Anterior cingulate cortex (tissue), 58 donors: ENCODE measurements around the gene LAGE3.

Source experiments
- DNase-seq, 58 donors: peaks; one replicate each; lab custom pipeline; 2025; lab: John Stamatoyannopoulos, UW

Gene LAGE3

GRCh38 chrX:154481911-154482601 is 3.0 kb upstream of the LAGE3 start:
- no peak for DNase-seq

- no peak for DNase-seq
These were observed 2.1 kb upstream of the LAGE3 start for GRCh38 chrX:154481195-154481594.

- no peak for DNase-seq
These were observed 1.1 kb downstream of the LAGE3 start for GRCh38 chrX:154477891-154478477.

- DNase-seq, result no peak
These were observed 2.3 kb downstream of the LAGE3 start for GRCh38 chrX:154476821-154477220.

GRCh38 chrX:154473683-154474082 is 5.4 kb downstream of the LAGE3 start:
- no peak for DNase-seq

- no peak for DNase-seq
These were observed 6.1 kb downstream of the LAGE3 start for GRCh38 chrX:154472685-154473632.

GRCh38 chrX:154471839-154472684 is 7.0 kb downstream of the LAGE3 start:
- DNase-seq, result no peak

GRCh38 chrX:154470914-154471568 is 8.0 kb downstream of the LAGE3 start:
- DNase-seq, result no peak

GRCh38 chrX:154470434-154470833 is 8.6 kb downstream of the LAGE3 start:
- no peak for DNase-seq

- DNase-seq, result no peak
These were observed 9.2 kb downstream of the LAGE3 start for GRCh38 chrX:154469880-154470279.

- no peak for DNase-seq
These were observed 10.0 kb downstream of the LAGE3 start for GRCh38 chrX:154469114-154469513.

GRCh38 chrX:154468217-154468616 is 10.9 kb downstream of the LAGE3 start:
- DNase-seq, result no peak

- DNase-seq, result no peak
These were observed 11.5 kb downstream of the LAGE3 start for GRCh38 chrX:154467556-154467955.

- no peak for DNase-seq
These were observed 12.2 kb downstream of the LAGE3 start for GRCh38 chrX:154466907-154467306.

- no peak for DNase-seq
These were observed 13.0 kb downstream of the LAGE3 start for GRCh38 chrX:154466036-154466435.

GRCh38 chrX:154465601-154466000 is 13.5 kb downstream of the LAGE3 start:
- no peak for DNase-seq

- DNase-seq, result no peak
These were observed 14.2 kb downstream of the LAGE3 start for GRCh38 chrX:154464806-154465365.

GRCh38 chrX:154463611-154464220 is 15.4 kb downstream of the LAGE3 start:
- no peak for DNase-seq

GRCh38 chrX:154462396-154462795 is 16.7 kb downstream of the LAGE3 start:
- peak in 23 of 58 donors; percentile 3 to 44 (median 12) for DNase-seq
